ENCODE data around the gene RNF111.
"Not testable (repeated sequence)": the region's sequence is repeated elsewhere in the genome, so short reads cannot be mapped to it uniquely, and the experiment has no call there.

Gene RNF111

GRCh38 chr15:59137566-59137965, 150.1 kb downstream of the RNF111 start:
- peaks cover 40% of the 10 kb centered on the region for H3K4me1 Mint-ChIP-seq (ENCODE audit: low read depth)
- no peak overlapping the region for H3K4me3 Mint-ChIP-seq
- no peaks in the 10 kb centered on the region for H3K27me3 Mint-ChIP-seq
- peak overlapping the region; percentile 20 for H3K27ac Mint-ChIP-seq
- no peaks in the 10 kb centered on the region for H3K9me3 Mint-ChIP-seq
- H3K36me3 Mint-ChIP-seq (ENCODE audit: low read depth) = peaks cover 98% of the 10 kb centered on the region
- intact Hi-C loops (cut with micrococcal nuclease) = no loop called here

- Mint-ChIP-seq H3K27ac (peak overlapping the region; percentile 20), H3K9me3 (no peaks in the 10 kb centered on the region), H3K27me3 (no peaks in the 10 kb centered on the region), H3K36me3 (ENCODE audit: low read depth) (peaks cover 98% of the 10 kb centered on the region), H3K4me3 (no peak overlapping the region), H3K4me1 (ENCODE audit: low read depth) (peaks cover 40% of the 10 kb centered on the region)
- intact Hi-C loops (cut with micrococcal nuclease) = loop anchor here (2.0 kb wide), 1 partner anchor 157 kb away; no protein-coding TSS in a partner anchor
Observed at GRCh38 chr15:59138243-59138642, 150.8 kb downstream of the RNF111 start.

GRCh38 chr15:59140422-59141226, 153.2 kb downstream of the RNF111 start:
- Mint-ChIP-seq H3K27ac (no peak overlapping the region), H3K27me3 (no peaks in the 10 kb centered on the region), H3K4me3 (no peak overlapping the region), H3K36me3 (ENCODE audit: low read depth) (peaks cover 98% of the 10 kb centered on the region), H3K4me1 (ENCODE audit: low read depth) (peaks cover 40% of the 10 kb centered on the region), H3K9me3 (no peaks in the 10 kb centered on the region)
- intact Hi-C loops (cut with micrococcal nuclease) = no loop called here

- H3K27me3 Mint-ChIP-seq = no peaks in the 10 kb centered on the region
- intact Hi-C loops (cut with micrococcal nuclease) = no loop called here
- H3K9me3 Mint-ChIP-seq = no peaks in the 10 kb centered on the region
- H3K27ac Mint-ChIP-seq = no peak overlapping the region
- H3K4me3 Mint-ChIP-seq = no peak overlapping the region
- H3K36me3 Mint-ChIP-seq (ENCODE audit: low read depth) = peaks cover 98% of the 10 kb centered on the region
- H3K4me1 Mint-ChIP-seq (ENCODE audit: low read depth) = peaks cover 27% of the 10 kb centered on the region
Observed at GRCh38 chr15:59143281-59143680, 155.8 kb downstream of the RNF111 start.

- Mint-ChIP-seq H3K4me1 (ENCODE audit: low read depth) (peaks cover 16% of the 10 kb centered on the region), H3K36me3 (ENCODE audit: low read depth) (peaks cover 98% of the 10 kb centered on the region)
- intact Hi-C loops (cut with micrococcal nuclease); H3K27me3 Mint-ChIP-seq; H3K4me3 Mint-ChIP-seq; H3K9me3 Mint-ChIP-seq; H3K27ac Mint-ChIP-seq: not testable (repeated sequence)
Observed at GRCh38 chr15:59144594-59144993, 157.1 kb downstream of the RNF111 start.

Measured in dendritic cell treated with granulocyte-macrophage colony-stimulating factor and Interleukin-4, amounts not matched to agents 40 ng/mL and 50 ng/mL, for 4 days (primary cell).